ENCODE measurements around the gene ARSK.

The ARSK gene

DNA sequence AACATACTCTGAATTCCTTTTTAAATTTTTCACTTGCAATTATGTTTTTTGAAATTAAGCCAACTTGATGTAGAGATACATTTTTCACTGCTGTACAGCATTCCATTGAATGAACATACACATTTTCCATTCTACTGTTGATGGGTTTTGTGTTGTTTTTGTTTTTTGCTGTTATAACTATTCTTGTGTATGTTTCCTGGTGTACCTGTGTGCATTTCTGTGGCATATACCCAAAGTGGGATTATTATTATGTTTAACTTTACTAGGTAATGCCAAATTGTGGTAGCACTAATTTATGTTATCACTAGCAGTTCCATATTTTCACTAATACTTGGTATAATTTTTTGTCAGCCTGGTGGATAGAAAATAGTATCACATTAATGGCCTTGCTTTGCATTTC lies 94.4 kb downstream of the ARSK start:
- no peak for DNase-seq (ENCODE audit: low read depth in 2 of 2)

DNA sequence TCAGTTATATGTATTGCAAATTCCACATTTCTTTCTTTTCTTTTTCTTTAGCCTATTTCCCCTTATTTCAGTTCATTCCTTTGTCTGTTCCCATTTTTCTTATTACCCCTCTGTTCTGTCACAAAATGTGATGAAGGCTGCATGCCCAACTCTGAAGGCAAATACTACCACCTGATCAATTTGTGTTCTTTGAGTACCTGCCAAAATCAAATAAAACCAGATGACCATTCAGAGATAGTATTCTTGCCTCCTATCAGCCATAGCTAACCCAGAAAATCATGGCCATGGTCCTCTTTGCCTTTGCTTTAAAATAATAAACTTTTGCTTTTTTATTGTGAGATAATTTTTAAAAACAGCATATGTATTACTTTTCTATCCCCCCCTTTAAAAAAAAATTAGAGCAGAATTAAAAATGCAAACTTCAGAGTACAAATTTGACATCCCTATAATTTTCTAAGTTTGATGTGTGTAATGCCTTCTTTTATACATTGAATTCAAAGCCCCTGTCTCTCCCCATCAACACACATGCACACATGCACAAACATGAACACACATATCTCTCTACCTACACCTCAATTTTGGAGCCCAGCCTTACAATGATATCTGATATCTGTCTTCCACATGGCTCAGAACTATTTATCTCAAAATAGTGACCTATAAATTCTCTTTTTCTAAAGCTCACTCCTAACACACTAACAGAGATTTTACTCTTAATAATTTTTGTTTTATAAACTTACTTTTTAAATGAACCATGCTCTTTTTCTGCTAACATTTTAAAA lies 95.1 kb downstream of the ARSK start:
- no peak for DNase-seq (ENCODE audit: low read depth in 2 of 2)

DNA sequence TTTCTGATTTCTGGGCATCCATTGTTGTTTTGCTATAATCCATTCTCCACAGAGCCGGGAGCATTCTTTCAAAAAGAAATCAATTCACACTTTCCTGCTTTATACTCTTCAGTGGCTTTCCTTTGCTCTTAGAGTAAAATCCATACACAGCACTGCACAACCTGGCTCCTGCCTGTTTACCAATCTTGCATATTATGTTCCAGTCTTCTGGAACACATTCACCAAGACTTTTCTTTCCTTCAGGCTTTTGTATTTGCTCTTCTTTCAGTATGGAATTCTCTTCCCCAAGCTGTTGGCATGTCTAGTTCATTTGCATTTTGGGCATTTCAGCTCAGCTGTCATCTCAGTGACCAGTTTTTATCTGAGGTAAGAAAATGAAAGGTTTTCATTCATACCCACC lies 97.9 kb downstream of the ARSK start:
- DNase-seq (ENCODE audit: low read depth in 2 of 2): no peak

DNA sequence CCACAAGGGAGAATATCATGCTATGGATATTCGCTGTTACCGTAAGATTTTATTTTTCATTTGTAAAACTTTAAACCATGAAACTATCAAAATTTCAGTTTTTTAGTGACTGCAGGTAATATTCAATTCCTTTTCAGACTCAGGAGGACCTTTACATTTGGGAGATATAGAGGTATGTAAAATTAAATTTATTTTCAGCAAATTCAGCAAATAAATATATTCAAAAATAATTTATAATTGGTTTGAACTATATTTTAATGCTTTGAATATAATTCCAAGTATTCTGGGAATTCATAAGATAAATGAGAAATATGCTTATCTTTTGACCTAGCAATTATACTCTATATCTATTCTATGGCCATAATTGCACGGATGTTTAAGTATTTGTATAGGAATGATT lies 99.3 kb downstream of the ARSK start:
- DNase-seq (ENCODE audit: low read depth in 2 of 2): no peak
